DOHH2 (cell line): ENCODE measurements around the gene ADAM11.
"Not testable (repeated sequence)": the region's sequence is repeated elsewhere in the genome, so short reads cannot be mapped to it uniquely, and the experiment has no call there.

Source experiments
- H3F3A ChIP-seq: fragments of 200-600 bp; sonication (generic), shearing (Covaris generic); 2 replicates; pipeline ENCODE4 v1.6.0; 2016; ENCODE audit warnings: antibody characterized with exemption, mild to moderate bottlenecking; ENCODE audit not compliant: control insufficient read depth, insufficient read depth
- H3K27ac ChIP-seq: fragments of 200-600 bp; sonication (generic); 2 replicates; pipeline ENCODE4 v1.5.1; 2014; ENCODE audit warnings: low read depth, mild to moderate bottlenecking, low read length, moderate library complexity
- H3K27me3 ChIP-seq: fragments of 200-600 bp; sonication (generic); 2 replicates; pipeline ENCODE4 v1.6.1; 2014; ENCODE audit warnings: mild to moderate bottlenecking, low read length, mixed read lengths; ENCODE audit not compliant: control insufficient read depth
- H3K36me3 ChIP-seq: fragments of 200-600 bp; sonication (generic); 2 replicates; pipeline ENCODE4 v1.6.1; 2014; ENCODE audit warnings: mild to moderate bottlenecking, low read length, moderate library complexity, mixed read lengths; ENCODE audit not compliant: control insufficient read depth
- H3K4me1 ChIP-seq: fragments of 200-600 bp; sonication (generic); 2 replicates; pipeline ENCODE4 v1.6.1; 2014; ENCODE audit warnings: mild to moderate bottlenecking, low read length, mixed read lengths; ENCODE audit not compliant: control insufficient read depth
- H3K4me2 ChIP-seq: fragments of 200-600 bp; sonication (generic); 2 replicates; pipeline ENCODE4 v1.6.0; 2014; ENCODE audit warnings: mild to moderate bottlenecking, low read length, moderate library complexity
- H3K4me3 ChIP-seq: fragments of 200-600 bp; sonication (generic); 2 replicates; pipeline ENCODE4 v1.5.1; 2014; ENCODE audit warnings: mild to moderate bottlenecking, low read length, mixed read lengths
- H3K79me2 ChIP-seq: fragments of 200-600 bp; sonication (generic); 2 replicates; pipeline ENCODE4 v1.6.1; 2014; ENCODE audit warnings: mild to moderate bottlenecking, low read length, mixed read lengths; ENCODE audit not compliant: control insufficient read depth
- H3K9me2 ChIP-seq: fragments of 200-600 bp; sonication (generic); replicated peaks from 2 replicates; pipeline ENCODE4 v1.6.1; 2014; ENCODE audit warnings: mild to moderate bottlenecking, low read length, mixed read lengths; ENCODE audit not compliant: control insufficient read depth
- H3K9me3 ChIP-seq: fragments of 200-600 bp; sonication (generic); 2 replicates; pipeline ENCODE4 v1.6.1; 2014; ENCODE audit warnings: antibody characterized with exemption, low read length, mixed read lengths; ENCODE audit not compliant: control insufficient read depth, insufficient read depth
- H4K20me1 ChIP-seq: fragments of 200-600 bp; sonication (generic); 2 replicates; pipeline ENCODE4 v1.6.0; 2014; ENCODE audit warnings: low read depth, mild to moderate bottlenecking, antibody characterized with exemption, low read length, moderate library complexity; ENCODE audit not compliant: control insufficient read depth, insufficient read depth
- EZH2phosphoT487 ChIP-seq: fragments of 200-600 bp; sonication (generic); IDR thresholded peaks from 2 replicates; pipeline ENCODE4 v1.6.1; 2017; ENCODE audit warnings: borderline replicate concordance, mild to moderate bottlenecking, antibody characterized with exemption, low read length, moderate library complexity, mixed read lengths
- TF ChIP-seq, protein P1 (sequence below): fragments of 200-600 bp; sonication (generic); IDR thresholded peaks from one replicate; pipeline ENCODE4 v1.5.1; 2014; ENCODE audit warnings: antibody characterized with exemption, mild to moderate bottlenecking, low read depth, low read length; ENCODE audit not compliant: poor library complexity, severe bottlenecking

The ADAM11 gene

DNA sequence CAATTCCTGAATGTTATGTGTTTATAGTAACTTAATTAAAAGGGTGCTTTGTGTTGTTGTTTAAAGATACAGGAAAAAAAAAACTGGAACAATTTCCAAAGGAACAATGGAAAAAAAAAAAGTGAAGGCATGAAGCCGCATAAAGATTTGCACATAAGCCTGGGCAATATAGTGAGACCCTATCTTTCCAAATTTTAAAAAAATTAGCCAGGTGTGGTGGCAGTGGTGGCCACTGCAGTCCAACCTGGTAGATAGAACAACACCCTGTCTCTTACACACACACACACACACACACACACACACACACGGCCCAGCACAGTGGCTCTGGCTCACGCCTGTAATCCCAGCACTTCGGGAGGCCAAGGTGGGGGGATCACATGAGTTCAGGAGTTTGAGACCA, 49.4 kb downstream of the ADAM11 start:
- H4K20me1 ChIP-seq = peaks cover 8% of the 10 kb centered on the region; the same call in 1 of the 2 replicates
- H3K4me1 ChIP-seq = no peaks in the 10 kb centered on the region
- H3K4me2 ChIP-seq = no peak overlapping the region

DNA sequence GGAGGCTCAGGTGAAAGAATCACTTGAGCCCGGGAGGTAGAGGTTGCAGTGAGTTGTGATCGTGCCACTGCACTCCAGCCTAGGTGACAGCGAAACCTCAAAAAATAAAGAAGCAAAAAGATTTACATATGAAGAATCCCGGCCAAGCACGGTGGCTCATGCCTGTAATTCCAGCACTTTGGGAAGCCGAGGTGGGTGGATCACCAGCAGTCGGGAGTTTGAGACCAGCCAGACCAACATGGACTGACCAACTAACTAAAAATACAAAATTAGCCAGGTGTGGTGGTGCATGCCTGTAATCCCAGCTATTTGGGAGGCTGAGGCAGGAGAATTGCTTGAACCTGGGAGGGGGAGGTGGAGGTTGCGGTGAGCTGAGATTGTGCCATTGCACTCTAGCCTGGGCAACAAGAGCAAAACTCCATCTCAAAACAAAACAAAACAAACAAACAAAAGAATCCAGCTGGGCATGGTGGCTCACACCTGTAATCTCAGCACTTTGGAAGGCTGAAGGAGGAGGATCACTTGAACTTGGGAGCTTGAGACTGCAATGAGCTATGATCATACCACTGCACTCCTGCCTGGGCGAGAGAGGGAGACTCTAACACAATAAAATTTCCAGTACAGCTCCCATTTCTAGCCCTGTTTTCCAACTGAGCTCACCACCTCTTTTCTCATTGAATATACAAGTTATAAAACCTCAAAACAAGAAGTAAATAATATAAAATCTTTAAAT, 50.0 kb downstream of the ADAM11 start:
- H3K27me3 ChIP-seq, H3K9me3 ChIP-seq, H3K4me2 ChIP-seq, H4K20me1 ChIP-seq, H3K4me3 ChIP-seq, H3K4me1 ChIP-seq, H3F3A ChIP-seq, H3K9me2 ChIP-seq, H3K27ac ChIP-seq: not testable (repeated sequence)
- H3K79me2 ChIP-seq = peaks cover 81% of the 10 kb centered on the region
- peaks cover 46% of the 10 kb centered on the region for H3K36me3 ChIP-seq

More for the DNA sequence above, 49.4 kb downstream of the ADAM11 start:
- no peaks in the 10 kb centered on the region for H3K9me2 ChIP-seq
- H3K9me3 ChIP-seq = no peaks in the 10 kb centered on the region
- no peaks in the 10 kb centered on the region for H3K27me3 ChIP-seq
- TF ChIP-seq, protein P1, sequence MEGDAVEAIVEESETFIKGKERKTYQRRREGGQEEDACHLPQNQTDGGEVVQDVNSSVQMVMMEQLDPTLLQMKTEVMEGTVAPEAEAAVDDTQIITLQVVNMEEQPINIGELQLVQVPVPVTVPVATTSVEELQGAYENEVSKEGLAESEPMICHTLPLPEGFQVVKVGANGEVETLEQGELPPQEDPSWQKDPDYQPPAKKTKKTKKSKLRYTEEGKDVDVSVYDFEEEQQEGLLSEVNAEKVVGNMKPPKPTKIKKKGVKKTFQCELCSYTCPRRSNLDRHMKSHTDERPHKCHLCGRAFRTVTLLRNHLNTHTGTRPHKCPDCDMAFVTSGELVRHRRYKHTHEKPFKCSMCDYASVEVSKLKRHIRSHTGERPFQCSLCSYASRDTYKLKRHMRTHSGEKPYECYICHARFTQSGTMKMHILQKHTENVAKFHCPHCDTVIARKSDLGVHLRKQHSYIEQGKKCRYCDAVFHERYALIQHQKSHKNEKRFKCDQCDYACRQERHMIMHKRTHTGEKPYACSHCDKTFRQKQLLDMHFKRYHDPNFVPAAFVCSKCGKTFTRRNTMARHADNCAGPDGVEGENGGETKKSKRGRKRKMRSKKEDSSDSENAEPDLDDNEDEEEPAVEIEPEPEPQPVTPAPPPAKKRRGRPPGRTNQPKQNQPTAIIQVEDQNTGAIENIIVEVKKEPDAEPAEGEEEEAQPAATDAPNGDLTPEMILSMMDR = no peak
- no peak for TF ChIP-seq EZH2phosphoT487
- H3F3A ChIP-seq = no peaks in the 10 kb centered on the region
- no peak overlapping the region for H3K4me3 ChIP-seq
- peaks cover 53% of the 10 kb centered on the region for H3K36me3 ChIP-seq
- H3K27ac ChIP-seq = no peak overlapping the region
- H3K79me2 ChIP-seq = peaks cover 76% of the 10 kb centered on the region

DNA sequence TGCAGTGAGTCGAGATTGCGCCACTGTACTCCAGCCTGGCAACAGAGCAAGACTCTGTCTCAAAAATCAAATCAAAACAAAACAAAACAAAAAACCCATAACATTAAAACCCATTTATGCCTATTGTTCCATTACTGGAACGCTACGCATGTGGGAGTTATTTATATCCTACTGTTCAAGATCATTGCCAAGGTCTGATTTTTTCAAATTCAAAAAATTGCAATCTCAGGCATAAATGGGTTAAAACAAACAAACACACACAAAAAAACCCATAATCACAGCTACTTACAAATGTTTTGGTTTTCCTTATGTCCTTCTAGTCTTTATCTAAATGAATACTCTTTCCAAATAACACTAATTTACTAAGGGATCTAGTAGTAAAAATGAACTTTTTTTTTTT, 53.5 kb downstream of the ADAM11 start:
- no peaks in the 10 kb centered on the region for H3F3A ChIP-seq
- peaks cover 8% of the 10 kb centered on the region; the same call in 1 of the 2 replicates for H4K20me1 ChIP-seq
- H3K27ac ChIP-seq = no peak overlapping the region
- peaks cover 12% of the 10 kb centered on the region for H3K36me3 ChIP-seq
- H3K9me2 ChIP-seq = no peaks in the 10 kb centered on the region
- H3K4me3 ChIP-seq = no peak overlapping the region
- H3K4me2 ChIP-seq = no peak overlapping the region
- peaks cover 97% of the 10 kb centered on the region for H3K79me2 ChIP-seq
- H3K4me1 ChIP-seq = no peaks in the 10 kb centered on the region
- no peaks in the 10 kb centered on the region for H3K9me3 ChIP-seq
- H3K27me3 ChIP-seq = no peaks in the 10 kb centered on the region
- TF ChIP-seq, protein P1 = no peak
- no peak for TF ChIP-seq EZH2phosphoT487

DNA sequence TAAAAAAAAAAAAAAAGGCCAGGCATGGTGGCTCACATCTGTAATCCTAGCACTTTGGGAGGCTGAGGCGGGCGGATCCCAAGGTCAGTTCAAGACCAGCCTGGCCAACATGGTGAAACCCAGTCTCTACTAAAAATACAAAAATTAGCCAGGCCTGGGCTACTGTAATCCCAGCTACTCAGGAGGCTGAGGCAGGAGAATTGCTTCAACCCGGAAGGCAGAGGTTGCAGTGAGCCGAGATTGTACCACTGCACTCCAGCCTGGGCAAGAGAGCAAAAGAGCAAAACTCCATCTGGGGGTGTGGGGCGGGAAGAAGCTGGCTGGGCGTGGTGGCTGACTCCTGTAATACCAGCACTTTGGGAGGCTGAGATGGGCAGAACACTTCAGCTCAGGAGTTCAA, 59.7 kb downstream of the ADAM11 start:
- not testable (repeated sequence) for H3K4me2 ChIP-seq, H4K20me1 ChIP-seq, H3K9me3 ChIP-seq, H3K27ac ChIP-seq, H3K27me3 ChIP-seq, H3F3A ChIP-seq, H3K9me2 ChIP-seq, H3K4me3 ChIP-seq, H3K4me1 ChIP-seq
- peaks cover 96% of the 10 kb centered on the region for H3K79me2 ChIP-seq
- H3K36me3 ChIP-seq = peaks cover 20% of the 10 kb centered on the region
